Activated CD4-positive, CD25-positive, alpha-beta regulatory T cell (primary cell): Measurements from ENCODE around the gene PEA15.

Experiments used
- DNase-seq, 4 experiments: peaks; one replicate each; lab custom pipeline; 2025; lab: John Stamatoyannopoulos, UW

PEA15 gene

DNA sequence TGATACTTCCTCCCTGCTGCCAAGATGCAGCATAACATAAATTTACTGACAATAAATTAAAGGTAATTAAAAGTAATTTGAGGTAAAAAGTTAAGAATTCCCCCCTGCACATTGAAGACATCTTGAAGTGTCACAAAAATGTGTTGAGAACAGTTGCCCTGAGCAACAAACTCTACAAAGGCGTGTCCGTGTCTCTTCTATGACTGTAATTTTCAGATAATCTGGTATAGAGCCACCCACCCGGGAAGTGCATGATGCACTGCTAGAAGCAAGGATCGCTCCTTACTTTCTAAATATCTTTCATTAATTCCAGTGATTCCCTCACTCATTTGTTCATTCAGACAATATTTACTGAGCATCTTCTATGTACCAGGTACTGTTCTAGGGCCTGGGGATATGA lies 25.8 kb upstream of the PEA15 start:
- DNase-seq = no peak

- no peak for DNase-seq
Observed at GRCh38 chr1:160186246-160186645, 18.9 kb upstream of the PEA15 start.

GRCh38 chr1:160186729-160187128 lies 18.5 kb upstream of the PEA15 start:
- DNase-seq = no peak

DNA sequence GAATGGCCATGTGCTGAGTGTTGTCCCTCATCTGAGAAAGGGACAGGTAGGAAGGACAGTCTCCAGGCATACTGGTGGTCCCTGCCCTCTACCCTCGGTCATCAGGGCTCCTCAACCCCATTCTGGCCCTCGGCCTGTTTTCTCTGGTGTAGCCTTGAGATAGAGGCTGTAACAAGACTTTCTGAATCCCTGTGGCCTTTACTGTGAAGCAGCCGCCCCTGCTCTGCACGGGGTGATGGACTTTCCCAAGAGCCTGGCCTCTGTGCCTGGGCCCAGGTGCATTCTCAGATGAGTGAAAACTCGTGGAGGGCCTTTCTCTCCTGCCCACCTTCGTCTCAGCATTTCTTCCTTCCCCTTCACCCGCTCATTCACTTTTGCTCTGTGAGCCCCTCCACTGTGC lies 17.8 kb upstream of the PEA15 start:
- no peak for DNase-seq

DNA sequence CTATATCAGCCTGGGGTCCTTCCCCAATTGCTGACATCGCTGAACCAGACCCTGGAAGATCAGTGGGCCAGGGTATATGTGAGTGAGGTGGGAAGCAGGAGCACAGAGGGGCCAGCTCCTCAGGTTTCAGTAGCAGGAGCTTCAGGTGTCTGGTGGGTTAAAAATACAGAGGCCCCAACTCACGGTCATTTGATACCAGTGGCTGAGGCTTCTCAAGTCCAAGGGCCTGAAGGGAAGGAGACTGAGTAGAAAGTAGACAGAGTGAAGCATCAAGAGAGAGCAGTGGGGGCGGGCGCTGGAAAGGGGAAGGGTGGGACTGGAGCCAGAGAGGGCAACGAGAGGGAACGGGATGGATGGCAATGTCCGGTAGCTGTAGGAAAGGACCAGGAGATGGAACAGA lies 16.8 kb upstream of the PEA15 start:
- no peak for DNase-seq

DNA sequence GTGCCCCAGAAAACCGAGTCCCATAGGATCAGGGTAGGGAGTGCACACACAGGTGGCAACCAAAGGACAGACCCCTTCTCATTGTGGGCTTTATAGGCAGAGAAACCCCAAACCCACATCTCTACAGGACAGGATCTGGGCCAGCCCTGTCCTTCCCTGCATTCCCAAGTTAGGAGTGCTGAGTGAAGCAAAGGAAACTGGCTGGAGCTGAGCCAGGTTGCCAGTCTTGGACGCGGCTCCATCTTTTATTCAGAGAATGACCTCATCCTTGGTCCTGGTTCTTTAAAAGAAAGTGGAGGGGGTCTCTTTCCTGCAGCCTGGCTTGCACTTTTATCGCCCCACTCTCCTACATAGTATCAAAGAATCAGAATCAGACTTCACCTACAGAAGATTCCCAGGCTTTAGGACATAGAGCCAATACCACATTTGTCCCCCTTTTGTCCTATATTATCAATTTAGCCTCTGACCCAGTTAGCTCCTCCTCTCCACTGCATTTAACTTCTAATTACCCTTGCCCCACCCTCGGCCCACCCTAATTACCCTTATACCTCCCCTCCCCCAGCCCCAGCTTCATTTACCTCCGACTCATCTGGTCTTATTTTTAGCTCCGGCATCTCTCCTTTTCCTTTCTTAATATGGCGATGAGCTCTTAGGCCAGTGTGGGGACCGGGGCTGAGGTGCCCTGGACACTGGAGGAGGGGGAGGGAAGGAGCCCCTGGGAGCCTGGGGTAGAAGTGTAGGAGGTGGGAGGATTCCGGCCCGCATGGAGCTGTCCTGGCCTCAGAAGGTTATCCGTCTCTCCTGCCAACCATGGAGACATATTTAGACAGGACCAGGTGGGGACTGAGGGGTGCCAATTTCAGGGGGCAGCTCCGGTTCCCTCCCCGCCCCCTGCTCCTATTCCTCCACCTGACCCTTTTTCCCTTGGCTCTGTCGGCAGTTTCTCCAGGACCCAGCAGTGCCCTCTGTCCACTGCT lies 15.2 kb upstream of the PEA15 start, which contains the start of gene CASQ1:
CASQ1 (plus strand) TSS at position 927 of the 977 bp plus-strand sequence. CDS start 177 bp downstream, outside the sequence.
- DNase-seq = no peak

- no peak for DNase-seq
Observed at GRCh38 chr1:160191756-160192155, 13.4 kb upstream of the PEA15 start.

GRCh38 chr1:160192234-160192633 lies 12.9 kb upstream of the PEA15 start:
- no peak for DNase-seq

GRCh38 chr1:160193091-160193819 lies 11.9 kb upstream of the PEA15 start:
- peak; percentile 59 to 86 (median 76) for DNase-seq

DNA sequence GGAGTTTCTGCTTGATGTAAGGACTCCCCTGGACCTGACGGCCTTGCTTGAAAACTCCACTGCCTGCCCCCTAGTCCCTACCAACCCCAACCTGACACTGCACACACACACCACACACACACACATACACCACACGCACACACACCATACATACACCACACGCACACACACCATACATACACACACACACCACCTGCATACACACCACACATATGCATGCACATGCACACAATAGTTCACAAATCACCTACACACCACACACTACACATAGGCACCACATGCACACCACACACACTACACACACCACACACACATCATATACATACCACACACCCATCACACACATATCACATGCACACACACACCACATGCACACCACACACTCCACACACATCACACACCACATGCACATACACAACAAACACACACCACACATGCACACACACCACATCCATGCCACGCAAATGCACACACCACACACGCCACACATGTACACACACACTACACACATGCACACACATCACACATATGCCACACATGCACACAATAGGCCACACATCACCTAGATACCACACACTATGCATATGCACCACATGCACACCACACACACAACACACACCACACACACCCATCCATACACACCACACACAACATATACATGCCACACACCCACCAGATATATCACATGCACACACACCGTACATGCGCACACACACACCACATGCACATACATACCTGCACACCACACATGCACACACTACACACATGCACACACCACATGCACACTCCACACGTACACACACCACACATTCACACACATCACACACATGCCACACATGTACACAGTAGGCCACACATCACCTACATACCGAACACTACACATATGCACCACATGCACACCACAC lies 11.1 kb upstream of the PEA15 start:
- no peak for DNase-seq

DNA sequence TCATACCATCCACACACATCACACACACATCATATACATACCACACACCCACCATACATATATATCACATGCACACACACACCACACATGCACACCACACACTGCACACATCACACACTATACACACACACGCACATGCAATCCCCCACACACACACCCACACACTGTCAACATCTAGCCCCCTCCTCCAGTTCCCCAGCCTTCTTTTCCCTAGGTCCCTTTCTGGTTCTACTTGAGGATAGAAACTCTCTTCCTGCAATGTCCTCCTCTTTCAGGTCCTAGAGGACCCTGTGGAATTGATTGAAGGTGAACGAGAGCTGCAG lies 10.5 kb upstream of the PEA15 start:
- no peak for DNase-seq

DNA sequence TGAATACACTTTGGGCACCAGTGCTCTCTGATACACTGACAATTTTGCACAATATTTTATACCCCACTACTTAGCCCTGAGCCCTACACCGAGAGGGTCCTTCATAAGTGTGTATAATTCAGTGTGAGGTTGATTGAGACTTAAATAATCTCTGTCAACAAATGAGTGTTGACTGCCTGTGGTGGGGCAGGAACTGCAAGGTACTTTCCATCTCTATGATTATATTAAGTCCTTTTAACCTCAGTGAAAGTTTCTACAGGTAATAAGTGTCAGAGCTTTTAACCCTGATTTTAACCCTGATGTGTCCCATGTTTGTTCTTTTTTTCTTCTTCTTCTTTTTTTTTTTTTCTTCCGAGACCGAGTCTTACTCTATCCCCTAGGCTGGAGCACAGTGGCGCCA lies 9.0 kb upstream of the PEA15 start:
- DNase-seq = no peak

- no peak for DNase-seq
Observed at GRCh38 chr1:160197231-160197630, 8.0 kb upstream of the PEA15 start.

DNA sequence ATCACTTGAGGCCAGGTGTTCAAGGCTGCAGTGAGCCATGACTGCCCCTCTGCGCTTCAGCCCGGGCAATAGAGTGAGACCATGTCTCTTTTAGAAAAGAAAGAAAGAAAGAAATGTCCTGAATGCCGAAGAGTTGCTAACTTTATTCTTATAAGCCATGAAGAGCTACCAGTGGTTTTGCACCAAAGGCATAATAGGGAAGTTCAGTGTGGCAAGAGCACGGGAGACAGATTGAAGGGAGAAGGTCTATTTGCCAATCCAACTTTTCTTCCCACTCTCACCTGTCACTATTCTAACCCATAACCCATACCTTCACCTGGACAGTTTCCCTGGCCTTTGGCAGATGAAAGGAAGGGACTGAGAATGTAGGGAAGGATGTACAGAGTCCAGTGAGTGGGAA lies 4.4 kb upstream of the PEA15 start:
- no peak for DNase-seq

DNA sequence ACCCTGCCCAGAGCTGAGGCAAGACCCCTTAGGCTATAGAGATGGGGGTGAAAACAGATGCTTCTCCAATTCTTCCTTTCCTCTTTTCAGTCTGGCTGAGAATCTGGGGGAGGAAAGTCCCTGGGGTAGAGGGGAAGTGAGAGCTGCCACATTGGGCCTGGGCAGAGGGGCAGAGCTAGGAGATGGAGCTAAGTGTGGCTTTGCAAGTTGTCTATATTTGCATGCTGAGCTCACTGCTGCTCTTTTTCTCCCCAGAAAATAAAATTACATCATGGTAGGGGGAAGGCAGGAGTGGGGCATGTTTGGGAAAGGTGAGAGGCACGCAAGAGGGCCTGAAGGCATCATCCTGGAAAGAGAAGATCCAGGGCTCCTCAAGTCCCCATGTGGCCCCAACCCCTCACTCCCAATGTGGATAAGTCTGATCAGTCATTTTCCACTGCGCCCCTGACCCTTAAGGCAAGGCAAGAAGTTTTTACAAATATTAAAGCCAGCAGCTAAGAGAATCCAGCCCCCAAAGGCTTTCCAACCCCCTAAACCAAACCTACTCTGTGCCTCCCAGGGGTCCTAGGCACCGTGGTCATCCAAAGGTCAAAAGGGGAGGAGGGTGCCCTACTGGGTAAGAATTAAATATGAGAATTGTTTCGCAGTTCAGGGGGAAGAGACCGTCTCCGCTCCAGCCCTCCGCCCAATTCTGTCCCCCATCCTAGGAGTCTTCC lies 500 bp upstream of the PEA15 start:
- no peak for DNase-seq

- peak in 3 of 4 experiments; percentile 7 to 26 (median 10) for DNase-seq
Observed at GRCh38 chr1:160206036-160206389, 829 bp downstream of the PEA15 start.

GRCh38 chr1:160206421-160207117 lies 1.4 kb downstream of the PEA15 start:
- no peak for DNase-seq

DNA sequence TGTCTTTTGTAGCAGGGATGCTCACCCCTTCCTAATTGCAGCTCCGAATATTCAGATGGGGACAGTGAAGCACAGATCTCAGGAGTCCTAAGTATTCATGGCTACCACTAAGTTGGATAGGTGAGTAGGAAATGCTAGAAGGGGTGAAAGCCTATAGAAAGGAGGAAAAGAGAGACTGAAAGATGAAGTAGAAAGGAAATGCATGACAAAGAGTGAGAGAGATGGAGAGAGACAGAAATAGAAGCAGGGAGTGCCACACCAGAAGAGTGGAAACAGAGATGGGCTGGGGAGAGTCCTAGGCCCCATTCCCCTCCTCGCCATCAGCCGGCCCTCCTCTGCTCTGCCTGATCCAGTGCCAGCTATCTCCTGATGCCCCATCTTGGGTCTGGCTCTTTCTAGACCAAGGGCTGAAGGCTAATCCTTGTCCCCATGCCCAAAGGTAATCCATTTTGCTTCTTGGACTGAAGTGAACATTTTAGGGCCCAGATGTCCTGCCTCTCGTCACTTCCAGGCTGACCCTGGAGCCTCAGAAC lies 2.0 kb downstream of the PEA15 start:
- no peak for DNase-seq

- no peak for DNase-seq
Observed at GRCh38 chr1:160207771-160208556, 2.8 kb downstream of the PEA15 start.
